ENCODE data around the gene KDM6B.

The KDM6B gene

GRCh38 chr17:7880076-7880868 is 46.3 kb downstream of the KDM6B start:
- DNase-seq (ENCODE audit: low read depth in 1 of 2, low spot score in 1 of 2) = no peak

- DNase-seq (ENCODE audit: low read depth in 1 of 2, low spot score in 1 of 2) = no peak
These were observed 47.4 kb downstream of the KDM6B start for GRCh38 chr17:7881276-7882054.

GRCh38 chr17:7882068-7882467 is 48.1 kb downstream of the KDM6B start:
- no peak for DNase-seq (ENCODE audit: low read depth in 1 of 2, low spot score in 1 of 2)

- DNase-seq (ENCODE audit: low read depth in 1 of 2, low spot score in 1 of 2) = no peak
These were observed 48.6 kb downstream of the KDM6B start for GRCh38 chr17:7882629-7883028.
